Iris pigment epithelial cell (primary cell): ENCODE data around the gene TNFRSF14.

Experiments used
- DNase-seq: peaks from one replicate; pipeline ENCODE4 v3.0.0-alpha.2; 2011; ENCODE audit warnings: low read depth

The TNFRSF14 gene

DNA sequence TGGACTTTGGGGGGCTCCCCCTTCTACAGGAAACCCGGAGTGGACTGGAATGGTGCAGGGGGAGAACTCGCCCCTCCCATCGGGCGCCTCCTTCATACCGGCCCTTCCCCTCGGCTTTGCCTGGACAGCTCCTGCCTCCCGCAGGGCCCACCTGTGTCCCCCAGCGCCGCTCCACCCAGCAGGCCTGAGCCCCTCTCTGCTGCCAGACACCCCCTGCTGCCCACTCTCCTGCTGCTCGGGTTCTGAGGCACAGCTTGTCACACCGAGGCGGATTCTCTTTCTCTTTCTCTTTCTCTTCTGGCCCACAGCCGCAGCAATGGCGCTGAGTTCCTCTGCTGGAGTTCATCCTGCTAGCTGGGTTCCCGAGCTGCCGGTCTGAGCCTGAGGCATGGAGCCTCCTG is at the start of gene TNFRSF14:
TSS of gene TNFRSF14 (plus strand) at position 95 of the 401 bp plus-strand sequence. CDS start at position 389, 294 bp downstream.
- peak; percentile 61 for DNase-seq

DNA sequence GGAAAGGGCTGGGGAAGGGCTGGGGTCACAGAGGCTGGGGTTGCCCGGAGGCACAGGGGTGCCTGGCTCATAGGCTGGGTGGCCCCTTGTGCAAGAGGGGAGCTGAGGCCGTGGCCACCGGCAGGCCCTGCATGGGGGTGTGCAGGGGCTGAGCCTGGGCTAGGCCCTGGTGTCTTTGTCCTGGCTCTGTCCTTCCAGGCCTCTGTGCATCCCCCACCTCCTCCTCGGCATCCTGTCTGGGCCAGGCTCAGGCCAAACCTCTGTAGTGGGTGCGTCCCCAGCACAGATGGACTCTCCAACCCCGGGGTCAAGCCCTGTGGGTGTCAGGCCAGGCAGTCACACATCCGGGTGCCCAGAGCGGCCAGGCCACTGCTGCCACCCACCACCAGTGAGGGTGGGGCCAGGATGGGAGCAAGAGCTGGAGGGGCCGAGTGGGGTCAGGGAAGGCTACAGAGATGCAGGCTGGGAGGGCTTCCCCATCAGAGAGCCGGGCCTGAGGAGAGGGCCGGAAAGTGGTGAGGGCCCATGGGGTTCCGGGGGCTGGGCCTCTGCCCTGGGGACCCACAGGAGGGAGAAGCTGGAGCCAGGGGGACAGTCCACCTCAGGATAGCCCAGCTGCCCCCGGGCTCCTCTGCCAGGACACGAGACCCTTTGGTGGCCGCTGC is 49.1 kb upstream of the TNFRSF14 start:
- no peak for DNase-seq

DNA sequence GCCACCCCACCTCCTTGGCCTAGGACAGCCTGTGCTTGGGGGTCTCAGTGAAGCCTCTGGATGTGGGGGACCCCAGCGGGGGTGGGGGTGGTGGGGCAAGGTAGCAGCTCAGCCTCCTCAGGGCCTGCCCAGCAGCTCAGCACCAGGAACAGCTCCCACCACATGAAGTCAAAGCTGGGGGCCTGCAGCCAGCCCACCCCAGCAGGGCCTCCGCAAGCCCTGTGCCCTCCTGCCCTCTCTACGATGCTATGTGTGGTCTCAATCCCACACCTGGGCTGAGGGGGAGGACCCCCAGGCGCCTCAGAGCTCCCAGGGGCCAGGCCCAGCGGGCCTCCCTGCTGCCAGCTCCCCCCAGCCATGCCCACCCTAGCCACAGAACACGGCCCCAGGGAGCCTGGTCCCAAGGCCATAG is 48.4 kb upstream of the TNFRSF14 start:
- no peak for DNase-seq

DNA sequence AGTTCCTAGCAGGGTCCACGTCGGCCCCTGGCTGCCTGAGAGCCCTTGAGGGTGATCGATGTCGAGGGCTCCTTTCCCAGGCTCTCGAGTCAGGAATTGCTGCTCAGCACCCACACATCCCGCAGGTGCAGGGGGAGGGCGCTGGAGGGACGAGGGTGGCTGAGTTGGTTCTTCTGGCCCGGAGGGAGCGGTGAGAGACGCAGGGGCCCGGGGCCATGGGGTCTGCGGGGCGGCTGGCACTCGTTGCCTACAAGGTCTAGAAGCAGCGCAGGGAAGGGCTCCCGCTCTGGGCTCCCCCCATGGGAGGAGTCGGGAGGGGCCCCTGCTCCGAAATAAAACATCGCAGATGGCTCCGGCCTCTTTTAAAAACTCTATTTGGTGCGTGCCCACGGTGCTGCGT is 48.0 kb upstream of the TNFRSF14 start:
- DNase-seq: no peak

DNA sequence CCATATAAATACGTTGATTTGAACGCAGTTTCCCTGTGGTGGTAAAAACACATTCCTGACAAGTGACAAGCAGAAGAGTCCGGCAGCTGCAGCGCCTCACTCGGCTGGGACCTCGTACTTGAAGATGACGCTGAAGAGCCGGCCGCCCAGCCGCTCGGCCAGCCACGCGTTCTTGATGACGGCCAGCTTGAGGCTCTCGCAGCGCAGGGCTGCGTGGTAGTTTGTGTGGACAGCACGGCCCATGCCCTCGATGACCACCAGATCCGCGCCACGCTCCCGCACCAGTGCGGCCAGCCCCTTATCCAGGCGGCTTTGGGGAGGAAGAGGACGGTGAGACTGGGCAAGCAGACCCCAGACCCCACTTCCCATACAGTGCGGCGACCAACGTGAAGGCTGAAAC is 47.4 kb upstream of the TNFRSF14 start:
- no peak for DNase-seq

DNA sequence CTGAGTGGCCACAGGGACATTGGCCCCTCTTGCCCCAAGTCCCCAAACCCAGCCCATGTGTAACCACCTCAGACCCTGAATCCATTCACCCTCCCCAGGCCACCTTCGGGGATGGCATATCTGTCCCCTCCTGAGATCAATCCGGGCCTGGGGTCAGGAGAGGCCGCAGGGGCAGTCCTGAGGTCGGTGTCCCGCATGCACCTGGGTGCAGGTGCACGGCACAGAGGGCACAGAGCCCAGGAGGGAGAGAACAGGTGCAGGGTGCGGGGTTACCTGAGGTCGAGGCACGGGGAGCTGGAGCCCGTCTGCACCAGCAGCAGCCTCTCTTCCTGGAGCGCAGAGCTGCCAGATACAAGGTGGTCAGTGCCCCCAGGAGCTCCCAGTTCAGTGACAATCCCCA is 46.6 kb upstream of the TNFRSF14 start:
- DNase-seq: no peak

DNA sequence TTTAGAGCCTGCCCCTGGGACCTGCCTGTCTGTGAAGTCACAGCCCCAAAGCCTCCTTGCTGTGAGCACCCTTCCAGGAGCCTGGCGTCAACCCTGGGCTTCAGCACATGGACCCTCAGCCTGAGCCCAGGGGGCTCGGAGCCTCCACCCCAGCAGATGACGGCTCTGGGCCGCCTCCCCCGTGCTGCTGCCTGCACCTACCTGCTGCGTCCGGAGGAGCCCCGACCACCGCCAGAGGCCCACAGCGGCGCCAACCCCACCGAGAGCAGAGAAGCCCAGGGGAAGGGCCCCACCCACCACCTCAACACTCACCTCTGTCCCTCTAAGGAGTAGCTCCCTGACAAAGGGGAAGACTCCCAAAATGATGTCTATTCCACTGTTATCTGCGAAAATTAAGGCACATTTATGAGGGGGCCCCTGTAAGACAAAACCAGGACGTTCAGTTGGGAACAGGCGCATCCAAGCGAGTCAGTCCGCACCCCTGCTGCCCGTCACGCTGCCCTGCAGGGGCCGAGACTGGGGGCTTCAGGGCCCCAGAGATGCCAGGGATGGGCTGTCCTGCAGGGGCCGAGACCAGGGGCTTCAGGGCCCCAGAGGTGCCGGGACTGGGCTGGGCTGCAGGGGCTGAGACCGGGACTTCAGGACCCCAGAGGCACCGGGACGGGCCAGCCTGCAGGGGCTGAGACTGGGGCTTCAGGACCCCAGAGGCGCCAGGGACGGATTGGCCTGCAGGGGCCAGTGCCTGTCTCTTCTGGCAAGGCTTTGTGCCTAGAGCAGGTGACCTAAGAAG is 45.6 kb upstream of the TNFRSF14 start:
- DNase-seq: no peak

DNA sequence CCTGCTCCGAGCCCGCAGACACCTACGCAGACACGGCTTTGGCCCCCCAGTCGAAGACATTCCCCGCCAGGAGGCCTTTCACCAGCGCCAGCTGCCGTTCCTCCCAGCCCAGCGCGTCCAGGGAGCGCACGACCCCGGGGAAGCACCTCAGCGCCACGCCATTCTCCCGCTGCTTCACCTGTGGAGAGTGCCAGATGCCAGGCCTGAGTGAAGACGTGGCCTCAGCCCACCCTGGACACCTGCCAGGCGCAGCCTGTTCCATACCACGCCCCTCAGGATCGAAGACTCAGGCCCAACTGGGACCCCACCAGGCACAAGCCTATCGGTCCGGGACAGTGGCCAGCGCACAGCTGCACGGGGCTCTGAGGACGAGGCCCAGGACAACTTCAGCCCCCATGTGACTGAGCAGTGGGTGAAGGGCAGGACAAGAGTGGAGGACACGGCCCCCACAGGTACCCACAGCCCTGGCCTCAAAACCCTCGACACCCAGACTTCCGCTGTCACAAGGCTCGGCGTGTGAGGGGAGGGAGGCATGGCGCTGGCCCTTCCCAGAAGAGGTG is 43.2 kb upstream of the TNFRSF14 start:
- no peak for DNase-seq

DNA sequence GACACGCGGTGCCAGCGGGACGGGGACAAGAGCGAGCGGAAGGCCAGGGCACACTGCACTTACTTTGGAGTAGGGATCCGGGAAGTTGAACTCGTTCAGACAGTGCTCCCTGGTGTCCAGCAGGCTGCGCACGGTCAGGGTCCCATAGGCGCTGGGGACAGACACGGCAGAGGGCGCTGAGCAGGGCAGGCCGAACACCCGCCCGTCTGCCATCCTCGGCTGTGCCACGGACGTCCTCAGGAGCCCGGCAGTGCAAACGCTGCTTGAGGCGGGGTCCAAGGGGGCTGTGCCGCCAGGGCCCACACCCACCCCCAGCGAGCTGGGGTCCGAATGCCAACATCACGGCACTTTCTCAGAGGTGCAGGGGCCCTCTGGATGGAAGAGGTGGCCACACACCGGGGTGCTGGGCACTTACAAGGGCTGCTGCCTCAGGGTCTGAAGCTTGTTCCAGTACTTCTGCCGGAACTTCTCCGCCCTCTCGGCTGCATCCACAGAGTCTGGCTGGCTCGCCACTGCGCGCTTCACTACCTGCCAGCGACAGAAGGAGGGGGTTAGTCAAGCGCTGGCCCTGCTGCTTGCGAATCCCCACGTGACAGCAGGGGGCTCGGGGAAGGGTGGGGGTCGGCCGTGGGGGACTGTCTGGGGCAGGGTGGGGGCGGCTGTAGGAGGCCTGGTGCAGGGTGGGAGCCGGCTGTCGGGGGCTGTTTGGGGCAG is 42.1 kb upstream of the TNFRSF14 start:
- DNase-seq: no peak

DNA sequence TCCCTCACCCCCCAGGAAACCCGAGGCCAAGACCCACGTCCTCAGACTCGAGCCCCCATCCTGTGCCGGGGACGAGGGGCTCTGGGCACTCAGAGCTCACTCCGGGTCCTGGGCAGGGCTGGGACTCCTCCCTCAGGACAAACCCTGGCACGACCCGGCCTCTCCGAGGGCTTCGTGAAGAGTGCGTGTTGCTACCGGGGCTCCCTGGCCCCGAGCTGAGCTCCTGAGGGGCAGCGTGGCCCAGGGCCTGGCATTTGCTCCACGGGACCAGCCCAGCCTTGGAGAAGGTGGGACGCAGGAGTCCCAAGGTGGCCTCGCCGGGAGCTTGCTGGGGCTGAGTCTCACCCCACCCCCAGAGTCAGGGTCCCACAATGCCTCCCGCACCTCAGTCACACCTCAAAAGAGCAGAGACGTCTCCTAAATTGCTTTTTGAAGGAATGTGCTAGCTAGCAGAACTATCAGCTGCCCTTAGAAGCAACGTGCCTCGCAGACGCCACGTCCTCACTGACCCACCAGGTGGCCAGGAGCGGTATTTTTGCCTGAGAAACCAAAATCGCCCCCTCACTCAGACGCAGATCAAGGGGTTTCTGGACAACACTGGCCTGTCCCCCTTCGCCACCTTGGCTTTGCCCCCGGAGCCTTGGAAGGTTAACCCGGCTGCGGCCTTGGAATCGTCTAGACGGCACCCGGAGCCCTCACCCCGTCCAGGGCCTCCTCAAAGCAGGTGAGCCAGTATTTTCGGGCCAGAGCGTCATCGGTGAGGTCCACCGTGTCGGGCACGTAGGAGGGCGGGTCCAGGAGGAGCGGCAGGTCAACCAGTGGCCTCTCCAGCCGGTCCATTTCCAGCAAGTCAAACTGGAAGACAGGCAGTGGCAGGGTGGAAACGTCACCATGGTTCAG is 41.1 kb upstream of the TNFRSF14 start:
- no peak for DNase-seq

DNA sequence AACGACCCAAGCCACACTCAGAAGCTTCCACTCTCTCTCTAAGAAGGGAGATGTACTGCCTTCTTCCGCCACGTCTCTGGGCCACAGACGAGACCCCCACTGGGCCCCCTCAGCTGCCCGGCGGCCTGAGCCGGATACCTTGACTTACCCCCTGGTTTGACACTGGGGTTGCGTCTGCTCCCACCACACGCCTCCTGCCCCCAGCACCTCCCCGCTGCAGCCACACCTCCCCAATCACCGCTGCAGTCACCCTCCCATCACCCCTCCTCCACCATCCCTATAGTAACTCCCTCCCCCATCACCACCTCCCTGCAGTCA is 40.4 kb upstream of the TNFRSF14 start:
- DNase-seq: no peak

DNA sequence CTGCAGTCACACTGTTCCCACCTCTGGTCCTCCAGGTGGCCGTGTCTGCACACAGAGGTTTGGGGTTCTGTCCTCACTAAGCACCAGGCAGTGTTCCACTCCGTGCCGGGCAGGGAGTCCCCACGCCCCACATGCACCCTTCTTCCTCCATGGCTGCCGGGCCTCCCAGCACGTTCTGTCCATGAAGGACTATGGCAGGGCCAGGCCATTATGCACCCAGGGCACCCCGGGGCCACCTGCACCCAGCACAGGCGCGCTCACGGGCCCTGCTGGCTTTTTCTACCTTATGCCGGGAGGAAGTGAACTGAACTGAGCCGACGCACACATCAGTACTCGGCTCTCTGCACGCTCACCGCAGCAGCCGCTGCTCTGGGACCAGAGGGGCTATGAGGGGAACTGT is 40.0 kb upstream of the TNFRSF14 start:
- no peak for DNase-seq

DNA sequence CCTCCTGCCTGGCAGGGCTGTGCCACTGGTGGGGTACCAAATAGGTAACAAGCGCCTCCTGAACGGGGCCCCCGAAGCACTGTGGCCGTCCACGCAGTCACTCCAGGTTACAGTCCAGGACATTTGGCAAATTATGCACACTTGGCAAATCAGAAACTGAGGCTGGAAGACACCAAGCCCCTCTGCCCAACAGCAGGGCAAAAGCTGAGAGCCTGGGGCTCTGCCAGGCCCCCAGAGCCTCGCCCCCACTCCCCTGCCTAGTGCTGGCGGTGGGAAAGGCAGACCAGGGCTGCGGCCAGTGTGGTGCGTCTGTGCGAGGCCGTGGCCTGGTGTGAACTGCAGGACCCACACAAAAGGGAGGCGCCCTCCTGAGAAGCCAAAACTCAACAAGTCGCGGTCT is 39.2 kb upstream of the TNFRSF14 start:
- DNase-seq: no peak

DNA sequence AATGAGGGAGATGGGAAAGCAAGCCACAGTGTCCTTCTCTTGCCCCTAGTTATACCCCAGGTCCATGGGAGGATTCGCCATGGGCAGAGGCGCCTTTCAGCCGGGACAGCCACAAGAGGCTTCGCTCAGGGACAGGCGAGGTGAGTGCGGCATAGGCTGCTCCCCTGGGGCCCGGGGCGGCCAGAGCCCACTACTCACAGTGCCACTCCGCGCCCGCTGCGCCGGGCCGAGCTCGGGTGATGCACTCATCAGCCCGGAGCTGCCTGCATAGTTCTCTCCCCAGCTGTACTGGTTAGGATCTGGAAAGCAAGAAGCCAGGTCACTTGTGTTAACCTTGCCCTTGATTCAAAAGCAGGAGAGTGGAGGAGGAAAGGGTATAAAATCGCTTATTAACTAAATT is 38.2 kb upstream of the TNFRSF14 start:
- DNase-seq: no peak

DNA sequence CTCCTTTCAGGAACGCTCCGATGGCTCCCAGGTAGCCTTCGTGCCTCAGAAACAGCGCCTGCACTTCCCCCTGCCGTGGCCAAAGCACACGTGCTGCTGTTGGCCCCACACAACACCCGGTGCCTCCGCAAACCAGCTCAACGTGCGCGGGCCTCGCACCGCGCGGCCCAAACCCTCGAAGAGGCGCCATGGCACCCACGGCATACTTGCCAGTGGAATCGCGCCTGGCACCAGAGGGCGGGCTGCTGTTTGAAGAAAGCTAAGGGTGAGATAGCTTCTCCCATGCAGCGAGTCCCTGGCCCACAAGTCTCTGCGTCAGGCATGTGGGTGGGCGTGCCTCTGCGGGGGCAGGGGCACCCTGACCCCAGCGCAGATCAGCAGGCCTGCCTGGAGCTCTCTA is 37.6 kb upstream of the TNFRSF14 start:
- DNase-seq: no peak

DNA sequence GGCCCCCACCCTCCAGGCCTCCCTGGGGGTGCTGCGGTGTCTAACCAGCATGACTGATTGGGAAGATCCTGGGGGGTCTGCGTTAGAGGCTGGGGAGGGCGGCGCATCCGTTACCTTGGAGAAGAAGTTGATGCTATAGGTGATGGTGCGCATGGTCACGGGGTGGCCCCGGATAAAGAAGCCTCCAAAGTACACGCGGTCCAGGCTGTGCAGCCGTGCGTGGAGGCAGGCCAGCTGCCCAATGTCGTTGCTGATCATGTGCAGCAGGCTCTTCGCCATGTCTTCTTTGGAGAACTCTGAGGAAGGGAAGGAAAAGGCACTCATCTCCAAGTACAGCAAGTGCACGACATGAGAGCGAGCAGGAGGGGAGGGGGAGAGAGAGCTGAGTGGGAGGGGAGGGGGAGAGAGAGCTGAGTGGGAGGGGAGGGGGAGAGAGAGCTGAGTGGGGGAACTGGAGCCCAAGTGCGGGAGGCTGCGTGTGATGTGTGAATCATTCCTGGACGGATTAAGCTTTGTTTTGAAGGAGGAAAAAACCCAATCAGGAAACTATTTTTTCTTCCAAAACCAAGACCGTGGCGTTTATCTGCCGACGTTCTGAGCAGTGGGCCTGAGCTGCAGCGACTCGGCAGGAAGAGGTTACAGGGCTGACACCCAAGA is 37.0 kb upstream of the TNFRSF14 start:
- DNase-seq: no peak

DNA sequence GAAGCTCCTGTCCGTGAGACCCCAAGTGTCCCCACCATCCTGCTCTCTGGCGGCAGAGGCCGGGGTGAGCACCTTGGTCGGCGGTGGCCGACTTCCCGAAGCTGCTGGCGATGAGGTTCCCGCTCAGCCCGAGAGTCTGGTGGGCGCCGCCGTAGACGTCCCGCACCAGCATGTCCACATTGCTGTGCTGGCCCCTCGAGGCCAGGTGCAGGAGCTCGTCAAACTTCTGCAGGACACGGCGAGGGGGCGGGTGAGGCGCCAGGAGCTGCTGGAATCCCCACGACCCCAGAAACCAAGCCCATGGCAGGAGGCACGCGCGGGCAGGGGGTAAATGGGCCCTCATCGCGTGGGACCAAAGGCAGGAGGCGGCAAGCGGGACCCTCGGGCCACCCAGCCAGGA is 36.4 kb upstream of the TNFRSF14 start:
- no peak for DNase-seq

DNA sequence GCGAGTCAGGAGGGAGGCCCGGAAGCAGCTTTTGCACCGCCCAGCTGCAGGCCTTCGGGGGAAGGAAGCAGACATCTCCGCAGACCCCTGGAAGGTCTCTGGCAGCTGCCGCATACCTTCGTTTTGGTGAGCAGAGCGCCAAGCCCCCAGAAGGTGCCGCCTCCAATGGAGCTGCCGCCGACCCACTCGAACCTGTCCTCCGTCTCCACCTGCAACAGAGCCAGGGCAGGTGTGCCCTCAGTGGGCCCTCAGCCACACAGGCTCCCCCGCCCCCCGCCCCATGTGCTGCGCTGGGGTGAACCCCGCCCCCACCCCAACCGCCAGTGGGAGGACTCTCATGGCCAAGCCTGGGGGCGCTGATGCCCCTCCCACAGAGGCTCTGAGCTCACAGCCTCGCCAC is 36.0 kb upstream of the TNFRSF14 start:
- no peak for DNase-seq

DNA sequence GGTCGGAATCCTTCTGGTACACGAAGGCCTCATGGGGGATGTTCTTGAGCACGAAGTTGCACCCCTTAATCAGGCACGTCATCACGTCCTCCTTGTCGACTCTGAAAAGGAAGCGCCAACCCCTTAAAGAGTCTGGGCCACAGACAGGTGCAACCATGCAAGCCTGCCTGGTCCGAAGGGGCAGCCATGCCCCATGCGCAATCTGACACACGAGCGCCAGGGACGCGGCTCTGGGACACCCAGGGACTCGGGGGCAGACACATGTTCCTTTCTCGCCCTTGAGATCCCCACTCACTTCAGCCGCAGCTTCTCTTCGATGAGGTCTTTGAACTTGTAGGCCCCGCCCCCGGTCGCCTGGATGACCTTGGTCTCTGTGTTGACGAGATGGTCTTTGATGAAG is 35.4 kb upstream of the TNFRSF14 start:
- no peak for DNase-seq

DNA sequence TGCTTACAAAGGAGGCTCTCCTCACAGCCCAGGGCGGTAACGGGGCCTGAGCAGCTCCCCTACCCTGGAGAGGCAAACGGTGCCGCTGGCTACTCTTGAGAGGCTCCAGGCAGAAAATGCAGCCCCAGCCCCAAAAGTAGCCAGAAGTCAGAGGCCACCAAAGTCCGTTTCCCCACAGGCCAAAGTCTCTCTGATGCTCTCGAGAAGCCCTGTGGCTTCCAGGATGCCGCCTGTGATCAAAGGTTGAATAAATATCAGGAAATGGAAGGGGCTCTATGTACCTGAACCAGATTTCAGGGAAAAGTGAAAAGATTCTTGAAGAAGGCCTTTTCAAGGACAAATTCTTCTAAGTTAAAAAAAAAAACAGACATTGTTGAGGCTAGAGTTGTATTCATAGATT is 33.9 kb upstream of the TNFRSF14 start:
- no peak for DNase-seq

DNA sequence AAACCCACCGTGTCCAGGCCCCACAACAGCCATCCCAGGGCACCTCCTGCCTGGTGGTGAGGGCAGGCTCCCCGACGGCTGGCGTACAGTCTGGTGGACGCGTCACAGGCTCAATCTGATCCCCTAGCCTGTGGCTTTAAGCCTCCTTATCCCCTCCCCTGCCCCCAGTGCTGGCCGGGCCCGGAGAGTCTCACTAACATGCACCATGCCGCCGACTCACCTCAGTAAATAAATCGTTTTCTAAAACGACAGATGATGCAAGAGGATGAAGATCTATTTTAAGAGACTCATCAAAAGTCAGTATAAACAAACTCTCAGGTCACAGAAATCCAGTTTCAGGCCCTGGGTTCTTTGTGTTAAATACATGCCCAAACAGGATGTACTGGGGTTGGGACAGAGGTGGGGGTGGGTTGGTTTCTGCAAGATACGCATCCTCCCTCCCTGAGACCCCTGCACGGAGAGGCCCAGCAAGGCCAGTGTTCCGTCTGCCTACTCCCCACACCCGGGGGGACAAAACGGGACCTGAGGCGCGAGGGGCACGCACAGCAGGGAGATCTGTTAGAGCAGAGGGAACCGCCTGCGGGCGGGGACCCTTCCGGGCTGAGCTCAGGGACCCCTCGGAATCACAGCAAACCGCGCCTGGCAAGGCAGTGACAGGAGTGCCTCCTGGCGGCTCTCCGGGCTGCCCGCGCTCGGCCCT is 32.8 kb upstream of the TNFRSF14 start:
- DNase-seq: peak; percentile 50
